Colonic mucosa (tissue), 4 donors: ENCODE results near the gene TNNI2. TPM values are rescaled to one million over a fixed set of nuclear protein-coding genes. Genes with fewer than 3 reads are reported as not detected.
A peak's percentile ranks its signal among the peaks of the same experiment; 100 is the strongest.

Experiments
- DNase-seq: peaks from one replicate; pipeline ENCODE4 v3.0.0-alpha.2; 2020
- H3K27ac ChIP-seq: fragments of 200-600 bp; one replicate; pipeline ENCODE4 v1.8.0; 2021
- H3K27me3 ChIP-seq: fragments of 200-600 bp; one replicate; pipeline ENCODE4 v1.8.0; 2021
- H3K36me3 ChIP-seq: fragments of 200-600 bp; one replicate; pipeline ENCODE4 v1.8.0; 2021
- H3K4me1 ChIP-seq: fragments of 200-600 bp; one replicate; pipeline ENCODE4 v1.8.0; 2021; ENCODE audit warnings: mild to moderate bottlenecking
- H3K4me3 ChIP-seq: fragments of 200-600 bp; one replicate; pipeline ENCODE4 v1.8.0; 2021
- H3K9ac ChIP-seq, 2 donors: one replicate each; pipeline ENCODE4 v1.7.0; 2013; ENCODE audit warnings: control low read depth in 2 of 2, low read depth in 2 of 2, low read length in 2 of 2
- H3K9me3 ChIP-seq: fragments of 200-600 bp; one replicate; pipeline ENCODE4 v1.8.0; 2021
- intact Hi-C: fragments of 100-400 bp; cut with DNase I; formaldehyde crosslinking; loops from one replicate; pipeline ENCODE4 v1.14.1; 2022
- total RNA-seq, 2 donors: library from RNA; stranded (reverse); fragmentation: NEBNext Ultra II Directional in 1 of 2; extraction: Animal tissue kit (Norgen Biotek cat#: 25700) in 1 of 2; gene quantifications; one replicate each; pipeline ENCODE4 v1.2.1, GENCODE V29; 2021
- TF ChIP-seq, protein P1 (sequence below): fragments of 200-600 bp; IDR thresholded peaks from one replicate; pipeline ENCODE4 v1.8.0; 2022; ENCODE audit warnings: antibody characterized with exemption, mild to moderate bottlenecking
- donor health status: healthy.
- donor health status: DM: no; HTN: no; CAD: no.
- donor health status: DM: no; HTN: no; CAD: no.

The TNNI2 gene
- total RNA-seq, 2 donors from 2014 or later: 0.94 TPM; not detected in 1

DNA sequence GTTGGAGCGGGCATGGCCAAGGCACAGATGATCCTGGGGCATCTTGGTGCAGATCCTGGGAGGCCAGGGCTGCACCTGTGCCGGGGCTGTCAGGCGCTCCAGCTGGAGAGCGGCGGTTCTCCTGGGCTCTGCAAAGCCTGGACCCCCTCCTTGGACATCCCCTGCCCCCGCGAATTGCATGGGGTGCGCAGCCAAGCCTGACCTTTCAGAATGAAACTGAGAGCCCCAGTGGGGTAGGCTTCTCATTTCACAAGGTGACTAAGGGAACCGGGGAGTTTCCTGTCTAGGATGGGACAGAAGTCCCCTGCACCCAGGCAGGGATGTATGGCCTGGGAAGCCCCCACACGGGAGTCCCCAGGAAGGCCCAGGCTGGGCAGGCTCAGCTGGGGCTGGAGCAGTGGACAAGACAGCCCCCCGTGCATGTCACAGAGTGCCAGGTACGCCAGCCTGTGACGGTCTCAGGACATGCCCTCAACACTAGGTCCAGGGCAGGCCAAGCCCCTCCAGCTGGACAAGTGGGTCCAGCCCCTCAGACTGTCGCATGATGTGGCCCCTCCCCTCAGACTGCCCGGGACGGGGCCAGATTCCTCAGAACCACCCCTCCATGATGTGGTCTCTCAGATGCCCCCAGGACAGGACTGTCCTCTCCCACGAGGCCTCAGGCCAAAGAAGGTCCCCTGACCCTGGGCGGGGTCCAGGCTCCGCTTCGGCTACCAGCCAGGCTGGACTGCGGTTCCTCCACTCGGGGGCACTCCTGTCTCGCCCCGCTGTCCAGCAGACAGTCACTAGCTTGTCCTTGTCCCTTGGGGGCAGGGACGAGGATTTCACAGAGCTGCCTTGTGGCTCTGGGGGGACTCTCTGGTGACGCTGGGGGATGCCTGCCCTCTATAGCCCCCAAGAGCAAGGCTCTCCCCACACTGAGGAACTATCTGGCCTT is 16.4 kb downstream of the TNNI2 start:
- Histone ChIP-seq H3K4me3 (peak overlapping the region; percentile 38), H3K9me3 (no peaks in the 10 kb centered on the region), H3K27ac (no peak overlapping the region), H3K36me3 (no peaks in the 10 kb centered on the region), H3K4me1 (no peaks in the 10 kb centered on the region), H3K27me3 (no peaks in the 10 kb centered on the region), H3K9ac (no peak overlapping the region)
- no peak for DNase-seq
- intact Hi-C loops: no loop called here
- TF ChIP-seq, protein P1, sequence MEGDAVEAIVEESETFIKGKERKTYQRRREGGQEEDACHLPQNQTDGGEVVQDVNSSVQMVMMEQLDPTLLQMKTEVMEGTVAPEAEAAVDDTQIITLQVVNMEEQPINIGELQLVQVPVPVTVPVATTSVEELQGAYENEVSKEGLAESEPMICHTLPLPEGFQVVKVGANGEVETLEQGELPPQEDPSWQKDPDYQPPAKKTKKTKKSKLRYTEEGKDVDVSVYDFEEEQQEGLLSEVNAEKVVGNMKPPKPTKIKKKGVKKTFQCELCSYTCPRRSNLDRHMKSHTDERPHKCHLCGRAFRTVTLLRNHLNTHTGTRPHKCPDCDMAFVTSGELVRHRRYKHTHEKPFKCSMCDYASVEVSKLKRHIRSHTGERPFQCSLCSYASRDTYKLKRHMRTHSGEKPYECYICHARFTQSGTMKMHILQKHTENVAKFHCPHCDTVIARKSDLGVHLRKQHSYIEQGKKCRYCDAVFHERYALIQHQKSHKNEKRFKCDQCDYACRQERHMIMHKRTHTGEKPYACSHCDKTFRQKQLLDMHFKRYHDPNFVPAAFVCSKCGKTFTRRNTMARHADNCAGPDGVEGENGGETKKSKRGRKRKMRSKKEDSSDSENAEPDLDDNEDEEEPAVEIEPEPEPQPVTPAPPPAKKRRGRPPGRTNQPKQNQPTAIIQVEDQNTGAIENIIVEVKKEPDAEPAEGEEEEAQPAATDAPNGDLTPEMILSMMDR: no peak

DNA sequence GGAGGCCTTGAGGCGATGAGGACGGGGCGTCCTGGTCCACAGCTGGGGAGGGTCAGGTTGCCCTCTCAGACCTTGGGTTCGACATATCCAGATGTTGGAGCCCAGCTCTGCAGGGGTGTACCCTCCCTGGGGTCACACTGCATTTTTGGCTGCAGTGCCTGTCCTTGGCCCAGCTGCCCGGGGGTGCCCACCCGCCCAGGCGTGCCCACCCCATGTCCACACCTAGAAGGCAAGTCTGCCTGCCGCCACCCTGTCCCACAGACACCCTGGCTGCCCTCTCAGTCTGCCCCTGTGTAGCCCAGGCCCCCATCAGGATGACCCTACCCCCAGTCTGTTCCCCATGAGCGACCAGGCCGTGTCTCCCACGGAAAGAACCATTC is 17.1 kb downstream of the TNNI2 start:
- no peaks in the 10 kb centered on the region for H3K4me1 ChIP-seq
- TF ChIP-seq, protein P1: no peak
- no peaks in the 10 kb centered on the region for H3K9me3 ChIP-seq
- no peak for DNase-seq
- H3K9ac ChIP-seq: no peak overlapping the region
- no peak overlapping the region for H3K4me3 ChIP-seq
- no peak overlapping the region for H3K27ac ChIP-seq
- no peaks in the 10 kb centered on the region for H3K27me3 ChIP-seq
- intact Hi-C loops: no loop called here
- no peaks in the 10 kb centered on the region for H3K36me3 ChIP-seq

DNA sequence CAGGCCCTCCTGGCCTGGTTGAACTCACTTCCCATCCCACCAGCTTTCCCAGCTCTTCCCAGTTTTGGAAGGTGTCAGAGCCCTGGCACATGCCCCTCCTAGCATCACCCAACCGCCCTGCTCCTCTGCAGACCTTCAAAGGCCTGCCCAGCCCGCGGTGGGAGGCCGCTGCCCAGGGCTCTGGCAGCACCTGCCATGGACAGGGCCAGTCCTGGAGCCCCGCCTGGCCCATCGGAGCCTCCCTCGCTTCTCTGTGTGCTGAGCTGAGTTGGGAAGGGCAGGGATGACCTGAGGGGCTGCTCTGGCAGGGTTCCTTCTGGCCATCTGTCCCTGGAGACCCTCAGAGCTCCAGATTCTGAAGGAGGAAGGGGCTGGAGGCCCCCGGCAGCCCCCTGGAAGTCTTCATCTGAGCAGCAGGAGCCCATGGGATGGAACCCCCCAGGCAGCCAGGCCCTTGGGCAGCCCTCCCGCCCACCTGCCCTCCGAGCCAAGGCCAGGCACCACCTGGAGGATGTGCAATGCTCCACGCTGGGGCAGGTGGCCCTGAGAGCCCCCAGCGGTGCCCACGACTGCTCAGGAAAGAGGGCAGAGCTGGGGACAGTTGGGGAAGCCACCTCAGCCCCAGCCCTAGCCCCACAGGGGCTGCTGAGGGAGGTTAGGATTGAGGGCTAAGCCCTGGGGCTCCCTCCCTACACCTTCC is 17.7 kb downstream of the TNNI2 start:
- Histone ChIP-seq H3K27me3 (no peaks in the 10 kb centered on the region), H3K9me3 (no peaks in the 10 kb centered on the region), H3K4me3 (no peak overlapping the region), H3K4me1 (no peaks in the 10 kb centered on the region), H3K27ac (no peak overlapping the region), H3K9ac (no peak overlapping the region), H3K36me3 (no peaks in the 10 kb centered on the region)
- intact Hi-C loops: no loop called here
- TF ChIP-seq, protein P1: no peak
- no peak for DNase-seq

DNA sequence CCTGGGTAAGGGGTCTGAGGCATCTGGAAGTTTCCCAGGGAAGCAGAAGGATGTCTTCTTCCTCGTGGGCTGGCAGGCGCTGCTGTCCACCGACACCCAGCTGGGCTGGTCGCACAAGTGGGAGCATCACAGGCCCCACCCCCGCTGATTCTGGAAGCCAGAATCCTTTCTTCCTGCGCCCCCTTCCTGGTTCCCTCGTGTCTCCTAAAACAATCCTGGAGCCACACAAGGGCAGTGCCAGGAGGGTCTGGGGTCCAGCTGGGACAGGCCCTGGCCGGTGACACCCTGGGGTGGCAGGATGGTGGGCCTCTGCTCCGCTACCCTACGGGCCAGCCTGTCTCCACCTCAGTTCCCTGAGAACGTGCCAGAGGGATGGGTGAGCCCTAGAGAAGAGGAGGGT is 18.3 kb downstream of the TNNI2 start:
- Histone ChIP-seq H3K27ac (no peak overlapping the region), H3K9ac (no peak overlapping the region), H3K36me3 (no peaks in the 10 kb centered on the region), H3K4me3 (no peak overlapping the region), H3K9me3 (no peaks in the 10 kb centered on the region), H3K4me1 (no peaks in the 10 kb centered on the region), H3K27me3 (no peaks in the 10 kb centered on the region)
- TF ChIP-seq, protein P1: no peak
- no peak for DNase-seq
- intact Hi-C loops: no loop called here

DNA sequence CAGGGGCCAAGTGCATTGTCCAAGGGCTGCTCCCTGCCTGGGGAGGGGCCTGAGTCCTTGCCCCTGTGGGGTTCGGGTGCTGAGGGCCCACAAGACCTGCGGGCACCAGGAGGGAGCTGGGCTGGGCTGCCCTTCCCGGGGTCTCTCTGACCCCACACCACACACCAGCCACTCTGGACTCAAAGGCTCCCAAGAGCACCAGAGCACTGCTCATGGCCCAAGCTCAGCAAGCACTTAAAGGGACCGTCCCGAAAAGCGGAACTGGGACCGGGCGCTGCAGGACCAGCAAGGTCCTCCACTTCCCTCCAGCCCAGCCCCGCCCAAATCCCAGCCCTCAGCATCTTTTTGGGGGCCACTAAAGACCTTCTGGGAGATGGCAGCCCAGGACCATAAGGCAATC is 19.4 kb downstream of the TNNI2 start:
- H3K9me3 ChIP-seq: no peaks in the 10 kb centered on the region
- H3K27ac ChIP-seq: no peak overlapping the region
- H3K9ac ChIP-seq: no peak overlapping the region
- H3K27me3 ChIP-seq: no peaks in the 10 kb centered on the region
- DNase-seq: no peak
- H3K36me3 ChIP-seq: no peaks in the 10 kb centered on the region
- TF ChIP-seq, protein P1: no peak
- no peaks in the 10 kb centered on the region for H3K4me1 ChIP-seq
- H3K4me3 ChIP-seq: no peak overlapping the region
- intact Hi-C loops: no loop called here
